ENCODE data around the gene ARID1A.
"Not testable (repeated sequence)": the region's sequence is repeated elsewhere in the genome, so short reads cannot be mapped to it uniquely, and the experiment has no call there.

ARID1A gene

DNA sequence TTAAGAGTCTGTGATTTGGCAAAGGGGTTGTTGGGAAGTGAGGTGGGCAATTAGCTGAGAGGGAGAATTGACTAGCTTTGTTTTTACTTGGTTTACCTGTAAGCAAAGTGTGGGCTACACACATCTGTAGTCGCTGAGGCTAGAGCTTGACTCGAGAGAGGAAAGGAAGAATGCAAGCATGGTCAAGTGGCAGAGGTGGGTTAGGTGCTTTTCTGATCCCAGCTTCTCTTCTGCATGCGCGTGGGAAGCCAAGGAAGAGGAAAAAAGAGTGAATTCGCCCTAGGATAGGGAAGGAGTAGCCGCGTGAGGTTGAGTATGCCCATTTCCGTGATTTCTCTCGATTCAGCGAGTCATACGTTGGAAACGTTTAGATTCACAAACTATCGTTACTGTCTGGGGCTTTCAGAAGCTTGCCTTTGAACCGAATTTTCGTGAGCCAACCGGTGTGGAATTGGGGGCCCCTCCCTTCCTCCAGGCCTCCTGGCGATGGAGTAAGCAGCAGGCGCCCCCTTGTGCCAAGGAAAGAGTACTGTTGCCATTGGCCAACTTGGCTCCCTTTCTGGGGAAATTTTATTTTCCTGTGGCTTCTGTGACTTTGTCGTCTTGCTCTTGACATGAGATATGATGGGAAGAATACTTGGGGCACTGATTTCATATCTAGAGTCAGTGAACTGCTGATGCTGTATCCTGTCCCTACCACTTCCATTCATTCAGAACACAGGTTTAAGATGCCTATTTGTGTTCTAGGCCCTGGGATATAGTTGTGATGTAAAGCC lies 93.2 kb downstream of the ARID1A start:
- peak; percentile 97 for DNase-seq

DNA sequence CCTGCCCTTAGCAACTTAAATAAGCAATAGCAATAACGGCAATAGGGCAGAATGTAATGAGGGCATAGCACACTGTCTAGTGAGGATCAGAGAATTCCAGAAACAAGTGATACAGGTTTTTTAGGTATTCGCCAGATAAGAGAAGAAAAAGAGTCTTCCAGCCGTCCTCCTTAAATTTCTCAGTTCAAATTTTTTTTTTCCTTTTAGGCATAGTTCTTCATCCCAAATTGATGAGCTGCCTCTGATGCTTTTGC lies 93.7 kb downstream of the ARID1A start:
- no peak for DNase-seq

DNA sequence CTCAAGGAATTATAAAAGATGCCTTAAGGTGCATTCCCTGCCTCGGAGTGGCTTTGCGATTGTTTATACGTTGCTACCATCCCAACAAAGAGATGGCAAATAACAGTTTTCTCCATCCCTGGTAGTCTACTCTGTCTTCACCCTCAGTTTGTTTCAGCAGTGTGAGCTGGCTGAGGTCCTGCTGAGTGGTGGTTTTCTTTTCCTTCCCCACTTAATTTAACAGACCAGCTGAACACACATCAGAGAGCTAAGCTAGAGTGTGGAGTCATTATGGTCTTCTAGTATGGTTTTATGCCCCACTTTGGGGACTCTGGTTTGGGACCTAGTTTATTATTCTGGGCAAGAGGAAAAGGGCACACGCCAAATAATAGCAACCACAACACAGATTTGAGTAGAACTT lies 94.1 kb downstream of the ARID1A start:
- no peak for DNase-seq

DNA sequence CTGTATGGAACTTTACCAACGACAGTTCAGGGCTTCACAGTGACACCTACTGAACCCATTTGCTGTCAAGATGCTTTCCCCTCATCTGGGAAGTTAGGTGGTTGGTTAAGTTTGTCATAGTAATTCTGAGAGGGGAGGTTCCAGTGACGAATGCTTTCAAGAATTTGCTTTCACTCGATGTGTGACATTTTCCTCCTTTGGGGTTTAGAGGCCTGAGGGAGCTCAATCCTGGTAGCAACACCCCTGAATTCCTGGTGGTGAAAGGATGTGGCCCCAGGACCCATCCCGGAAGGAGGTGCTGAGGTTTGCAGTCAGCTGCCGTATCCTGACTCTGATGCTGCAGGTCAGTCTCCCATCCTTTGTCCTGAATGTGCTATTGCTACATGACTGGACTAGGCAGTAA lies 94.7 kb downstream of the ARID1A start:
- no peak for DNase-seq

DNA sequence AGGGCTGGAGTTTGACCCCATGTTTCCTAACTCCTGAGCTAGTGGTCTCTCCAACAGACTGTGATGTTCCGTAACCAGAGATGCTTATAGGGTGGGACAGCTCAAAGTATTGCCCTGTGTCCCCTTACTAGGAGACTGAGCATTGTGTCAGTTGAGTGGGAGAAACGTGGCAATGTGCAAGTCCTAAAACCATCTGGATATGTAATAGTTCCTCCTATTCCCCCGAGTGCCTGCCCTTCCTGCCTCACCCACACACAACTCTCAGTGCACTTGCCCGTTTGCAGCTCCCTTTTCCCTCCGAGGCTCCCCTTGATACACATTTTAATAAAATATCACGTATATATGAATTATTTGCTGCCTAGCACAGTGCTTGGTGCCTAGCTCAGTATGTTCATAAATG lies 95.3 kb downstream of the ARID1A start:
- no peak for DNase-seq

DNA sequence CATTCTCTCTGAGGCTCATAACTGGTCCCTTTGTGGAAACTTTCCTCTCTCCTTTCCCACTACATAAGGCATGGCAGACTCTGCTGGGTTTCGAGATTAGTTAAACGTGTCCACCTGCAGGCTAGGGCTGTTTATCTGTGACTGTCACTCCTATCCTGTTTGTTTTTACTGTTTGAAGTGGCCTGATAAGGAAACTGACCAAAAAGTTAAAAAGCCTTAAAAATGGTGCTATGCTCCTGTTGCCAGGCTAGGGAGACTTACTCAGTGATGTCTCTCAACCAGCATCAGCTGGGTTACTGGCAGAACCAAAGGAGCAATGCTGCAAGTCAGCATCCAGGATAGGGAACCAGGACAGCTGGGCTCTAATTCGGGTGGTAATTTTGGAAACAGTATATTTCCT lies 95.8 kb downstream of the ARID1A start:
- DNase-seq = peak; percentile 84

DNA sequence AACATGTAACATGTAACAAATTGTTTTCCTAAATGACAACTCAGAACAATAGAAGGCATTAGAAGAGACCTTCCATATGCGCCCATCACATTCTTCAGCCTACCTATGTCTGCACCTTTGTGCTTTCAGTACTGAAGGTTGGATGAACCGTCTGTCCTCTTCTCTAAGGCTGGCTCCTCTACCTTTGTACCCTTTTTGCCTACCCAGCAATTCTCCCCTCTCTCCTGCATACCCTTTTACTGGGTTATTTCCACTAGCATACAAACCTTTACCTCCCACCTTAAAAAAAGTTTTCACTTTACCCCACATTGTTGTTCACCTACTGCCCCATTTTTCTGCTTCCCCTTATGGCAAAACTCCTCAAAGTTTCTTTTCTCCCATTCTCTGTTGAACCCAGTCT lies 97.1 kb downstream of the ARID1A start:
- no peak for DNase-seq

GRCh38 chr1:26794391-26794790 lies 98.6 kb downstream of the ARID1A start:
- DNase-seq = no peak

- no peak for DNase-seq
Measured at GRCh38 chr1:26797627-26798026, 101.8 kb downstream of the ARID1A start.

DNA sequence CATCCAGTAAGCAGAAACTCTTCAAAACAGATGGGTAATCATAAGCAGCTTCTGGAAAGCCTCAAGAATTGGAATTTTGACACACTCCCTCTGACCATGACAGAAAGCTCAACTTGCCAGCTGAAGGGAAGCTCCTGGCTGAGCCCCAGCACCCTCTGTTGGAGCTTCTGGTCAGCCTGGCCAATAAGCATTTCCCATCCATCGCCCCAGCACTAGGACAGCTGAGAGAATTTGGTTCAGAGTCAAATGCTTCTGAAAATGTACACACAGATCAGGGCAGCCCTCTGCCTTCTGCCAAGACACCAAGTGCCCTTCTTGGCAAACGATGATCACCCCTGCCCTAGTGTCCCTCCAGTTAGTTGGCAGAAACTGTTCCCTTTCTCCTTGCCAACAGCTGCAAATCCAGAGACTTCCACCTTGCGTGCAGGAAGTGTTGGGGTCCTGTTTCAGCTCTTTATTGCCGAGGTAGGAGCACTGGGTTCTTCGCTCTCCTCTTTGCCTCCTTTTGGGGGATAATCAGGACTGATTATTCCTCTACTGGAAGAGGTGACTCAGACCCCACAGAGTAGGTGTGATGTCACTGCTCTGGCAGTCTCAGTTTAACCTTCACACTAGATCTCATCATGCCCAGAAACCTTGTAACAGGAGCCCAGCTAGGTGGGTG lies 103.8 kb downstream of the ARID1A start:
- DNase-seq = no peak

- DNase-seq = not testable (repeated sequence)
Measured at GRCh38 chr1:26803932-26804331, 108.1 kb downstream of the ARID1A start.

- peak; percentile 91 for DNase-seq
Measured at GRCh38 chr1:26810105-26810504, 114.3 kb downstream of the ARID1A start.

DNA sequence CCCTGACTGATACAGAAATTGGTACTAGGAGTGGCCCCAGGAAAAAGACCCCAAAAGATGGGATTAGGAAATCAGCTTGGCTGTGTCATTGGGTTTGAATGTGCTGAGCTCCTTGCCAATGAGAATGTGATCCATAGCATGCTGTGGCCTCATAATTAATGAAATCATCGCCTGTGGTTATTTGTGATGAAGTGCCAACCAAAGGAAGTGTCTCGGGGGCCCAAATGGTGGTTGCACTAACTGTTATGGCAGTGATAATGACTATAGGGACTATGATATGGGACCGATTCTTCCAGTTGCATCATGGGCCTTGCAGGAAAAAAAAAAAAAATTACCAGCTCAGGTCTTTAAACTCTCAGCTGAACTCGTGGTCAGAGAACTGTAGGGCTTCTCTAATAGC lies 115.2 kb downstream of the ARID1A start:
- DNase-seq = peak; percentile 30

DNA sequence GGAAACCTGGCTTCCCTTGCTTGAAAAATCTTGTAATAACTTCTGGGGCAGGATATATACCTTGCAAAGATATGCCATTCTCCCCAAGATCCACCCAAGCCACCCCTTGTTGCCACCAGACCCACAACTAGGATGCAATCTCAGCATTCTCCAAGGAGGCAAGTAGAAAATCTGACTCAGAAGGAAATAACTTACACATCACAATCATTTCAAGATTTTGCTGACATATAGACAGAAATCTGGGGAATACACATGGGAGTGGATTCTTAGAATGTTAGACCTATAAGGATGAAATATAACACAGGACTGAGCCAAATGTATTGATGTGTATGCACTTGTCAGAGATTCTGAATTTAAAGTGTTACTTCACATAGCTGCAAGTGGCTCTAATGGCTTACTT lies 115.9 kb downstream of the ARID1A start:
- no peak for DNase-seq

- no peak for DNase-seq
Measured at GRCh38 chr1:26814377-26814776, 118.6 kb downstream of the ARID1A start.

- no peak for DNase-seq
Measured at GRCh38 chr1:26814893-26815292, 119.1 kb downstream of the ARID1A start.

DNA sequence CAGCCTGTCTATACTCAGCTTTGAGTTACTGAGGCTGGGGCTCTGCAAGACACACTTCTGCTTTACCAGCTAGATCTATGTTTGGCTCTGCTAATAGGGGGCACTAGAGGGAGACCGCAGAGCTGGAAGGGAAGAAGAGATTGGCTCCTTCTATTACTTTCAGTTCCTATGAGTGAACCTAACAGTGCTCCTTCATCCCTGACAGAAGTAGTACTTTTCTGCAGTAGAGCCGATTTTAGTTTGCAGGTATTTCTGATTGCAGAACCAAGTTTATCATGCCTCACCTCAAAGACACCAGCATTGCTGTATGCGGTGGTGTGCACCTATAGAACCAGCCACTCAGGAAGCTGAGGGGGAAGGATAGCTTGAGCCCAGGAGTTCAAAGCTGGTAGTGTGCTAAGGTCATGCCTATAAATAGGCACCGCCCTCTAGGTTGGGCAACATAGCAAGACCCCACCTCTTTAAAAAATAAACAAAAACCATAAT lies 125.0 kb downstream of the ARID1A start:
- DNase-seq = peak; percentile 83

DNA sequence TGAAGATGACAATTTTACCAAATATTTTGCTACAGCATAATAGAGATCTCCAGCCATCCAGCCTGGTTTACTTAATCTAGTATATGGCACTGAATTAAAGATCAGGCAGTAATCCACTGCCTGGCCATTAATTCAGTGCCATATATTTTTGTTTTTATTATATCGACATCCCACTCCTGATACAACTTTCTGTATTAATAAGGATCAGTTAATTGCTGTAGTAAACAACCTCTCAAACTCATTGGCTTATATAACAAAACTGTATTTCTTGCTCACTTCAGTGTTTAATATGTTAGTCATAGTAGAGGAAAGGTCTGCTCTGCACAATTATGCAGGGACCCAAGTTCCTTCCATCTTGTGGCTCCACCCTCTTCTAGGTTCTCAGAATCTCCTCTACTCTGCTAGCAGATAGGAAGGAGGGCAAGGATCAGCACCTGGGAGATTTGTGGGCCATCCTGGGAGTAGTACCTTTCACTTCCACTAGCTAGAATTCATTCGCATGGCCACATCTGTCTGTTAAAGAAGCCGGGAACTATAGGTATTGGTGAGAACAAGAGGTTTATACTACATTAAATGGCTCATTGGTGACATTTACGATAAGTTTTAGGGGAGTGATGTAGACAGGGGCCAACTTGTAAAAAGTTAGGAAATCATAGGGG lies 127.1 kb downstream of the ARID1A start:
- peak; percentile 16 for DNase-seq

DNA sequence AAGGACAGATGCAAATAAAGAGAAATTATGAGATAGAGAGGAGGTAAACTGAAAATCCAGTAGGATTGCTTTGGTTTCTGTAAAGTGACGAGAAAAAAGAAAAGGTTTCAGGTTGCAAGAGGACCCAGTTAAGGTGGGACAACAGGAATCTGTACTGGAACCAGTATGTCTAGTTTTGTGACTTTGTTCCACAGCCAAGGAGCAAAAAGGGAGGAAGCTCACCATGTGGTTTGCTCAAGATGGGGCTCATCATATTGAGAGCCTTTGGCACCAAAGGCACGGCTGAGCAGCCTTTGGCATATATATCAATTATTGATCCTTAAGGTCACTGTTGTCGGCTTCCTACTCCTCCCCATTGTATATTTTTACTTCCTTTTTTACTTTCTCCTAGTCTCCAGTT lies 128.9 kb downstream of the ARID1A start:
- DNase-seq = no peak

DNA sequence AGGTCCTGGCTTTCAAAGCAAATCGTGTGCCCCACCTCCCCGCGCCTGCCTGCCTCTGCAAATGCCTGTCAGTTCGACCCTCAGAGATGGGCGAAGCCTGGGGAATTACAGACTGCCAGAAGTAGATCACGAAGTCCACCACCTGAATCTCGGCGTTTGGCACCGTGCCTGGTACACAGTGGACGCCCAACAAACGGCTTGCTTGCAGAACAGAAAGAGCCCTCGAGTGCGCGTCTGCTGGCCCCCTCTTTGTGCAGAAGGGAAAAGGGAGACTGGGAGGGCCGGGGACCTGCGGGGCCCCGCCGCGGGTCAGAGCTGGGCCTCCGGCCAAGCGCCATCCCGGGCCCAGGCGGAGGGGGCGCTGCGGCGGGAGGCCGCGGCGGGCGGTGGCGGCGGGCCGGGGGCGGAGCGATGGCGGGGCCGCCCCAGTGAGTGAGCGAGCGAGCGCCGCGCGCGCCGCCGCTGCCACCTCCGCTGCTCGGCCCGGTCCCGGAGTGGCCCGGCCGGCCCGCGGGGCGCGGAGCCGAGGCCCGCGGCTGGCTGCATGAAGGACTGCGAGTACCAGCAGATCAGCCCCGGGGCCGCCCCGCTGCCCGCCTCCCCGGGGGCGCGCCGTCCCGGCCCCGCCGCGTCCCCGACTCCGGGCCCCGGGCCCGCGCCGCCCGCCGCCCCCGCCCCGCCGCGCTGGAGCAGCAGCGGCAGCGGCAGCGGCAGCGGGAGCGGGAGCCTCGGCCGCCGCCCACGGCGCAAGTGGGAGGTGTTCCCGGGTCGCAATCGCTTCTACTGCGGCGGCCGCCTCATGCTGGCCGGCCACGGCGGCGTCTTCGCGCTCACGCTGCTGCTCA lies 130.7 kb downstream of the ARID1A start, which contains the start of gene ZDHHC18:
Gene ZDHHC18 (plus strand): TSS at position 428 of the 845 bp plus-strand sequence. CDS start 117 bp downstream, at position 545.
- DNase-seq = peak; percentile 80

GRCh38 chr1:26827106-26827604 lies 131.3 kb downstream of the ARID1A start:
- DNase-seq = no peak

DNA sequence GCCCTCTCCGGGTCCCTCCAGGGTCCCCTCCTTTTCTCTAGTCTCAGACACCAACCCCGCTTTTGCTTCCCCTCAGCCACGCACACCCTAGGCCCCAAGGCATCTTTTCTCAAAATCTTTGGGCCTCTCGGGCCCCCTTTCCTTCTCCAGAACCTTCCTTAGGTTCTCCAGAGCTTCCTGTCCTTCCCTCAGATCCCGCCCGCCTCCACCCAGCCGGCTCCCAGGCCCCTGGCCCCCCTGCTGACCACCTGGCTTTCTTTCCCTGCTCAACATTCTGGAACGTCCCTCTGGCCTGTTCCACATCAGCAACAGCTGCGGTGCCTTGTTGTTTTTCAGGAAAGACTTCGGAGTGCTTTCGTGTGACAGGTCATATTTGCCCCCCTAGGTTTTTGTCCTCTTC lies 131.8 kb downstream of the ARID1A start:
- DNase-seq = no peak

GRCh38 chr1:26828411-26828991 lies 132.7 kb downstream of the ARID1A start:
- peak; percentile 28 for DNase-seq

Data from hematopoietic multipotent progenitor cell treated with erythropoietin and hydrocortisone succinate and interleukin-3 and kit ligand, for 4 days (in vitro differentiated cells).